NCI-H2196 (cell line): ENCODE data around the gene SORL1.
A peak's percentile ranks its signal among the peaks of the same experiment; 100 is the strongest.
"Not testable (repeated sequence)": the region's sequence is repeated elsewhere in the genome, so short reads cannot be mapped to it uniquely, and the experiment has no call there.

Source experiments
- DNase-seq: peaks from one replicate; lab custom pipeline; 2025; ENCODE audit not compliant: unreplicated experiment; lab: John Stamatoyannopoulos, UW

Gene SORL1

DNA sequence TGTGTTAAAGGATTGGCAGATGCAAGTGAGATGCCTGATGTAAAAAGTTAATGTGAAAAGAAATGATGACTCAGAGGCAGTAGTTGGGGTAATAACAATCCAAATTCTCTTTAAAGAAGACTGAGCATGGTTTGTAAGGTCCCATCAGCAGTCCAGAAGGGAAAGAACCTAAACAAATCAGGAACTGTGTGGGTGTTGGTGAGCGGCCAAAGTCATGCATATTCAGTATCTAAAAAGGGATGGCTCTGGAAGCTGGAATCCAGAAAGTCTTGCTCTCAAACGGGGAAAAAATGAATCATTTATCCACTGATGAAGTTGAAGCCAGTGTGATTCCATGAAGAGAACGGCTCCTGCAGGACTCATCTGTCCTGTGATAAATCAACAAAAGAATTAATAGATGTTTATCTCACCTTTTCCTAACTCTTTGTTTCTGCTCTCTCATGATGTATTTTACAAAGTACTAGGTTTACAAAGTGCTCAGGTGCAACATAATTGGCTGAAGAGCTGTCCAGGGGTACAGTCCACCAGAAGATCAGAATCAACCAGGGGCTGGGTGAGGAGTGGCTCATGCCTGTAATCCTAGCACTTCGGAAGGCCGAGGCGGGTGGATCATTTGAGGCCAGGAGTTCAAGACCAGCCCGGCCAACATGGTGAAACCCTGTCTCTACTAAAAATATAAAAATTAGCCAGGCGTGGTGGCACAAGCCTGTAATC is 21.1 kb downstream of the SORL1 start:
- DNase-seq = no peak

DNA sequence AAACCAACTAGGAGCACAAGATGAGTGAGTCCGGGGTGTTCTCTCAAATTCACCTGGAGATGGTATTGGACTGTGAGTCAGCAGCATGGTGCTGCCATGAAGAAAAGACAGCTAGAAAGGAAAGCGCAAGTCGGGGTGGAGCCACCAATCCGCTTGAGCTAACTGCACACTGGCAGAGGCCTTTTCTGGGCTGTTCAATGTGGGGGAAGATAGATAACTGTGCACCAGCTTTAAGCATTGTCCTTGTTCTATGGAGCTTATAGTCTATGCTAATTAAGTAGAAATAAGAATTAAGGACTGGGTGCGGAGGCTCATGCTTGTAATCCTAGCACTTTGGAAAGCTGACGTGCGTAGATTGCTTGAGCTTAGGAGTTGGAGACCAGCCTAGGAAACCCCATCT is 22.6 kb downstream of the SORL1 start:
- DNase-seq = no peak

DNA sequence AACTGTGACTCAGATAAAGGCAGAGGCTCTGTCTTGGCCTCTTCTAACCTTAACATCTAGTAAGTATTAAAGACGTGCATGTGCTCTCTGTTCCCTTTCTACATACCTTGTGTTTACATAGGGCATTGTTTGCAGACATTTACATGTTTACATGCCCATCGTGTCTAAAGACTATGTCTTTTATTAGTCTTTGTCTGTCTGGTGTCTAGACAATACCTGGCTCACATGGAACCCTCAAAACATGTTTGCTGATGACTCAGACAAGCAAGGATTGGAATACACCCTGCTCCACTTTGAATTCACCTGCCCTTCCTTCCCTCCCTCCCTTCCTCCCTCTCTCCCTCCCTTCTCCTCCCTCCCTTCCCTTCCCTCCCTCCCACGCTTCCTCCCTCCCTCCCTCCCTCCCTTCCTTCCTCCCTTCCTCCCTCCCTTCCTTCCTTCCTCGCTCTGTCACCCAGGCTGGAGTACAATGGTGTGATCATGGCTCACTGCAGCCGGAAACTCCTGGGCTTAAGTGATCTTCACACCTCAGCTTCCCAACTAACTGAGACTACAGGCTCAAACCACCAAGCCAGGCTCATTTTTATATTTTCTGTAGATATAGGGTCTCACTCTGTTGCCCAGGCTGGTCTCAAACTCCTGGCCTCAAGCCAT is 24.4 kb downstream of the SORL1 start:
- DNase-seq = peak; percentile 62

DNA sequence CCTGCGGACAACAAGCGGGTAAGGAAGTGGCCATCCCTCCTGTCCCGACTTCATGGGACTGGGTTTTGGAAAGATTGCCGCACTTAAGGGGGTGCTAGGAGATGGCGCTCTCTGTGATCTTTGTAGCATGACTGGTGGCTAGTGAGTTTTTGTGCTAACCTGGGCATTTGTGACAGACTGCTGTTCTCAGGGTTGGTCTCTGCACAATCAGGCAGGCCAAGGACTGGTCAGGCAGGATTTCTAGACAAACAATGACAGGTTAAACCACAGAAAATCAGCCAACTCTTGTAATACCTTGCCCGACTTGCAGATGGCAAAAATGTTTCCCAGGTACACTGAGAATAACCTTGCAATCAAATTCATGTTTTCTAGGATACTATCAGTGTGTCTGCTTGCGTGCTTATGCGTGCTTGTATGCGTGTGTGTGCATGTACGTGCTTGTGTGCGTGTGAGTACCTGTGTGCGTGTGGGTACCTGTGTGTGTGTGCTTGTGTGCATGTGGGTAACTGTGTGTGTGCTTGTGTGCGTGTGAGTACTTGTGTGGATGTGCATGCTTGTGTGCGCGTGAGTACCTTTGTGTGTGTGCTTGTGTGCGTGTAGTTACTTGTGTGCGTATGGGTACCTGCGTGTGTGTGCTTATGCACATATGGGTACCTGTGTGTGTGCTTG is 26.2 kb downstream of the SORL1 start:
- peak; percentile 41 for DNase-seq

DNA sequence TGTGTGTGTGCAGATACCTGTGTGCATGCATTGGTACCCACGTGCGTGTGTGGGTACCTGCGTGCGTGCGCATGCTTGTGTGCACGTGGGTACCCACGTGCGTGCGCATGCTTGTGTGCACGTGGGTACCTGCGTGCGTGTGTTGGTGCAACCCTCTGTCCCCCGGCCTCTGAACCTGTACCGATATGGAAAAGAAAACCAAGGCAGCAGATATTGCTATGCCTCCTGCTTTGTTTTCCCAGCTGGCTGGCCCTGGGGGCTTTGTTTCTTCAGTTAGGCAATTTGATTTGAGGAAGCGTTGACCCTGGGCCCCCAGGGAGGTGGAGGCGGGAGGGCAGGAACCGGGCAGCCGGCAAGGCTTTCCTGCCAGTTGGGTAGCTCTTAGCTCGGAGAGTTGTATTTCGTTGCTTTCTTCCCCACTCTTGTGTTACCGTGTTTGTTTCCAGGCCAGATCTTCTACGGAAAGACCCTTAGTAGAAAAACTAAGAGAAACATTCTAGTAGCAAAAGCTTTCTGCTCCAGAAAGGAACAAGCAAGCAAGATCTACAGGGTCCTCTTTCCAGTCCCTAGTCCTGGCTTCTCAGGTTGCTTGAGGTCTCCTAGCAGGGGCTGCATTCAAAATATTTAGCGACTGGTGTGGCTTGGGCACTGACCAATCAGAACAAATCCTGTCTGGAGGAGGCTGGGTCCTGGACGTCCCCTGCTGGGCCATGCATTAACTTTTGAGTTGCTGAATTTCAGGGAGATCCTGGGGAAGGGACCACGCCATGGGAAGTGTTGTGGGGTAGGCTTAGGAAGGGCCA is 27.0 kb downstream of the SORL1 start:
- no peak for DNase-seq

DNA sequence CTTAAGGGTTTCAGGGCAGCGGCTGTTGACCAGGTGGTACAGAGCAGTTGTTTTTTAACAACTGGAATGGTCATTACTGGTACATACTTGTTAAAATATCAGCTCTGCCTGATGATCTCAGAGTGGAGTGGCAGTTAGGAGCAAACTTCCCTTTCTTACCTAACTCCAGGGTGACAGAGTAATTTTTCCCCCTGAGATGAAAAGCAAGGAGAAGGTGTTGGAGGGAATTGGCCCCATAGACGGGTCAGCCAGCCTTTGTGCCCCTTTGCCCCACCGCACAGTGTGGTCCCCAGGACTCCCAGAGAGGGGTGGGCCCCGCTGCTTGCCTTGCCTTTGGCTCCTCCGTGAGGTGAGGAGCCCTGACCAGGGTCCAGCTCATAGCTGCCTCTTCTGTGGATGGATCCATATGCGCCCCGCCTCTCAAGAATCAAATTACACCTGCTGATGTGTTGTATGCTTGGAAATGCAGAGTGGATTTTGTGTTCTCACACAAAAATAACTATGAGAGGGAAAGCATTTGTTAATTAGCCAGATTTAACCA is 27.7 kb downstream of the SORL1 start:
- DNase-seq = no peak

DNA sequence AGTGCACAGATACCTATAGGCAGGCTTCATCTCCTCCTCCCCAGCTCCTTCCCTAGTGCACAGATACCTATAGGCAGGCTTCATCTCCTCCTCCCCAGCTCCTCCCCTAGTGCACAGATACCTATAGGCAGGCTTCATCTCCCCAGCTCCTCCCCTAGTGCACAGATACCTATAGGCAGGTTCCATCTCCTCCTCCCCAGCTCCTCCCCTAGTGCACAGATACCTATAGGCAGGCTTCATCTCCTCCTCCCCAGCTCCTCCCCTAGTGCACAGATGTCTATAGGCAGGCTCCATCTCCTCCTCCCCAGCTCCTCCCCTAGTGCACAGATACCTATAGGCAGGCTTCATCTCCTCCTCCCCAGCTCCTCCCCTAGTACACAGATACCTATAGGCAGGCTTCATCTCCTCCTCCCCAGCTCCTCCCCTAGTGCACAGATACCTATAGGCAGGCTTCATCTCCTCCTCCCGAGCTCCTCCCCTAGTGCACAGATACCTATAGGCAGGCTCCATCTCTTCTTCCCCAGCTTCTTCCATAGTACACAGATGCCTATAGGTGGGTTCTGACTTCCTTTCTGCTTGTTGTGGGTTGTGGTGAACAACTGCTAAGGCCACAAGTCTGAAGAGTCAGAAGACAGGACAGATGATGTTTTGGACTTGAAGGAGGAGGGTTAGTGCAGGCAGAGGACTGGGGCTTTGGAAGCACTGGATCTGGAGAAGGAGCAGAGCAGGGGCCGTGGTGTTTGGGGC is 29.5 kb downstream of the SORL1 start:
- DNase-seq = not testable (repeated sequence)

DNA sequence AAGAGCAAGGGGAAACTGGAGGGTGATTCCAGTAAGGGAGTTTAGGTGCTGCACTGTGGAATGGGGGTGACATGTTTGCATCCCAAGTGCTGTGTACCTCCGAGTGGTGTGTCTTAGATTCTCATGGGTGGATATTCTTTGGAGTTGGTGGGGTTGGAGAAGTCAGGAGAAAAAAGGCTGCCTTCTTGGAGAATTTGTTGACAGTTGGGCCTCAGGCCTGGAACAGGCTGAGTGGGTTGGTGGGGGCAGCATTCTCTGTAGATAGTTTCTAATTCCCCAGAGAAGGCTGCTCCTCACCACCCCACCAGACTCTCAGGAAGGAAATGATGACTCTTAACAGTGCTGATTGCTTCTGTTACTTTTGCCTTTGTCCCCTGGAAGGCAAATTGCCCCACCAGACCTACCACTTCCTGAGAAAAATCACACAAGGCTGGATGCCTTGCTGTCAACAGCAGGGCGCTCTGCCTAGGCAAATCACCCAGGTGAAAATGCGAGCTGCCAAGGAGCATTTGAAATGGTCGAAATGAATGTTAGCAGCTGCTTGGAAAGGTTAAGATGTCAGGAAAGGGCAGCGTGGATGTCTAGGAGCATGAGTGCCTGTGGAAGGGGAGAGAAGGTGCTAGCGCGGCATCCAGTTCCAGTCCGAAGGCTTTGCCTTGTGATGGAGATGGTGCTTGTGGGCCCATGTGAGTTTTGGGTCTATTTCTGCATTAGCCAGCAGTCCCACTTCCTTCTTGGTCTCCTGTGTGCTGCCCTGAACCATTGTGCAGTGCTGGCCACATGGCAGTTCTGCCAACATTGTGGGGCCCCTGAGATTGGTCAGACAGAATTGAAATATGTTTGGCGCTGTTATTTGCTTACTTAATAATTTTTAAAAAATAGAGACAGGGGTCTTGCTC is 30.4 kb downstream of the SORL1 start:
- no peak for DNase-seq

DNA sequence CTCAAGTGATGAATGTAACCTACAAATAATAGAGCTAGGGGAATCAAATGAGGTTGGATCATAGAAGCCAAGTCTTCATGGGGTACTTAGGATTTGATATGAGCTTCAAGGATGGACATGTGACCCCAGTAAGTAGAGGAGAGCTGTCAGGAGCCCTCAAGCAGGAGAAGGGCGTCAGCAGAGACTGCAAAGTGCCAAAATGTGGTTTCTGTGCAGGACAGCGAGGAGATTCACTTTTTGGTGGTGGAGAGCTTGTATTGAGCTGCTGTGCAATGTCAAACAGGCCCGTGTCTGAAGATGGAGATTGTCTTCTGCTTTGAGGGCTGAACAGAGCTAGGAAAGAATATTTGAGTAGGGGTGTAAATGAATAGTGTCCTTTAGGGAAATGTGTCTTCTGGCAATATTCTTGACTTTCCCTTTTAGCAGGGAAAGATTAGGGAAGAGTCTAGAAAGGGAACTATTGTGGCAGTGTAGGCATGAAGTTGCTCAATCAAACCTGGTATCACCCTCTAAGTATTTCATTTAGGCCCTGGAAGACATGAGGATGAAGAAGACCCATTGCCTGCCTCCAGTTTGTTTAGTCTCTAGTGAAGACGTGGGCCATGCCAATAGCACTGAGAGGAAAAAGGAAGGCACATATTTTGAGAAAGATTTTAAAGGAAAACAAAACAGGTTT is 31.8 kb downstream of the SORL1 start:
- no peak for DNase-seq

DNA sequence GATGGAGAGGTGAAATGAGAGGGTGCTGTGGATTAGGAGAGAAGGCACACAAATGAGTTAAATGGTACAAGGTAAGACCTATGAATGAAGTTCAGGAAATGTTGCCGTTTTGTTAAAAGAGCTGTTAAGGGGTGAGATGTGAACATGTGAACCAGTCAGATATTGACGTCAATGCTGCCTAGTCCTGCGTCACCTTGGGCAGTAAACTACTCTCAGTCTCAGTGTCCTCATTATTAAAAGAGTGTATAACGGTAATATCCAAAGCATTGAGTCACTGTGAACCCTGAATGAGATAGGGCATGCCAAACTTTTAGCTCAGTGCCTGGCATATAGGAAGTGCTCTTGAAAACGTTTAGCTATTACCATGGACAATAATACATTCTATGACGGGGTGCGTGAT is 33.1 kb downstream of the SORL1 start:
- DNase-seq = no peak

DNA sequence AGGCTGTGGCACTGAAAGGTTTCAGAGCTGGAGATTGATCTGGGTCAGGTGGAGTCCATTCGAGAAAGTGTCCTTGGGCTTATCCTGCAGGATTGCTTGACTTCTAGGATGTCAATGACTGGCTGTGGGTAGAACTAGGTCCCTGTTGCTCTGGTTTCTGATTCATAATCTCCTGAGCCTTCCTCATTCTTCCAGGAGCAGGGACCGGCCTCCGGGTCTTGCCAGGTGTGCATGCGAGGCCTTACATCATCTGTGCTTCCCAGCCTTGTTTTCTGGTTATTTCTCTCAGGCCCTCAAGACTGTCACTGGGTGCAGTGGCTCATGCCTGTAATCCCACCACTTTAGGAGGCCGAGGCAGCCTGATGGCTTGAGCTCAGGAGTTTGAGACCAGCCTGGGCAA is 33.9 kb downstream of the SORL1 start:
- no peak for DNase-seq

DNA sequence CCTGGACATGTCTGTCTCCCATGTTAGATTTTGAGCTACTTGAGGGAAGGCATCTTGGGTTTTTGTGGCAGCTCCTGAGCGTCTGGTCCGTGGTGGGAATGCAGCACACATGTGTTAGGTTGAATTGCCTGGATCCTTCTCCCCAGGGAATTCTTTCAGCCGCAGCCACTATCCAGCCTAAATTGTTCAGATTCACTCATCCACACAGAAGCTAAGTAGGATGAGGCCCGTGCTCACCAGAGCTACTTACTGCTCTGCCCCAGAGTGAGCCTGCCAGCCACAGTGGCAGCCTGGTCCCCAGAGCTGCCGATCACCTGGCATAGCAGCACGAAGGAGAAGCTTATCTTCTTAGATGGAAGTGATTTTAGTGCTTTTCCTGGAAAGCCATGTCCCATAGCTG is 35.1 kb downstream of the SORL1 start:
- no peak for DNase-seq

DNA sequence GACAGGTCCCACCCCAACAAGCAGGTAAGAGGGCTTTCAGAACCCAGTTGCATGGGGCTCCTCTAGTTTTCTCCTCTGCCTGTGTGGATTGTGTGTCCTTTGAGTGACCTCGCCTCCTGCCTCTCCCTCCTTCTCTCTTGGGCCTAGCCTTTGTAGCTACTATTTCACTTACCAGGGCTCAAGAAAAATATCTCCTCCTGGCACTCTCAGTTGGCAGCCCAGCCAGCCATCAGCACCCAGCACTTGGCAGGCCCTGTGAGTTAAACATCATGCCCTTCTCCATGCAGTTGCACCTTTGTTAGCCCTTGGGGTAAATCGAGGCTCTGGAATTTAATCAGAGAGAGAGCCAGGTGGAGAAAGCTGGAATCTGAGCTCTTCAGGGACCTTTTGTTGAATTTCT is 36.1 kb downstream of the SORL1 start:
- no peak for DNase-seq

DNA sequence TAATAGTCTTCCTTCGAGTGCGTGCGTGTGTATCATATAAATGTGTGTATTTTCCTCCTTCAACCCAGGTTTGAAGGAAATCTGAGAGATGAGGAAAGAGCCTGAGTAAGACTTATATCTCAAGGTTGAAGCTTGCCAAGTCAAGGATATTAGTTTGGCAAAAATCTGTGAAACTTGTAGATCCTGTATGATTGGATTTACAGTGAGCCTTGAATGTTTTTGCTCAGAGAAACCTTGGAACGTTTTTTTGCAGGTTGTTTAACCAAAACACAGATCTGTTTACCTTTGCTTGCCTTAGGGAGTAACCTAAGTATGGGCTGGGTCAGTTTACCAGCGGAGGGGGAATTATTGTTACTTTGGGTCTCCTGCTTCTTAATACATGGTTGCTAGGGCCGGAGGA is 36.5 kb downstream of the SORL1 start:
- no peak for DNase-seq

DNA sequence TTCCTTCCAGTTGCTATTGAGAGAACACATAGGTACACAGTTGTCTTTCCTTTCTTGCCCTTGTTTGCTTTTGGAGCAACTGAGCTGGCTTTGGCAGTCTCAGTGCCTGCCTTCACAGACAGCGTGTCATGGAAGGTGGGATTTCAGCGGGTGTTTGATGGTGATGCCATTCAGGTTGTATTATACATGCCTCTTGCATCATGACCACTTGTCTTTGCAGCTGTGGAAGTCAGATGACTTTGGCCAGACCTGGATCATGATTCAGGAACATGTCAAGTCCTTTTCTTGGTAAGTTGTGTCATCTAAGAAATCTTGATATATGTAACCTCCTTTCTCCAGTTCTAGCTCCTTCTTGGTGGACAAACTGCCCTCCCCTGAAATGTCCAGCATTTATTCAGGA is 37.7 kb downstream of the SORL1 start:
- no peak for DNase-seq

DNA sequence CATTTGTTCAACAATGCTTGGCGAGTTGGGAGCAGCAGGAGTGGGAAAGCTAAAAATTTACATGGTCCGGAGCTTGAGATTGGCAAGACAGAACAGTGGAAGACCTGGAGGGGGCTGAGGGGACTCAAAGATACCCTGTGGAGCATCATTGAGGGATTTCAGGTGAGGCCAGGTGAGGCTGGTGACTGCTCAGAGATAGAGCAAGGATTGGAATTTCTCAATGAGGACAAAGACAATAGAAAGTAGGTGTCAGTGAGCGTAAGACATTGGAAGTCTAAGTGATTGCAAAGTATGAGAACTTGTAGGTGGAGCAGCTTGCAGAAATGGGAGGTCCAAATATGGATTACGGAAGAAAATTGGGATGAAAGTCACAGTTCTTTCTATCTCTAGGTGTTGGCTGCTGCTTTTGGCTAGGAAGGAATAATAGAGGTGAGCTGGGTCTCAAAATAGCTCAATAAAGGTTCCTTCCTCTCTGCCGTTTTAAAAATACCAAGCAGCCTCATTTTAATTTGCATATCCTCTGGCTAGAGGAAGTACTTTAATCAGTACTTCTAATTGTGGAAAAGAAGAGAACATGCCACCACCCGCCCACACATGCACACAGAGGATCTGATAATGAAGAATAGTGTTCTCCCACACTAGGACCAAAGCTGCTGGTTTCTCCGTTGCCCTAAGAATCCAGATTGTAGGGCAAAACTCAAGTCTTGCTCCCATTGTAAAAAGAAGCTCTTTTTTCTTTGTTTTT is 42.4 kb downstream of the SORL1 start:
- DNase-seq = no peak

DNA sequence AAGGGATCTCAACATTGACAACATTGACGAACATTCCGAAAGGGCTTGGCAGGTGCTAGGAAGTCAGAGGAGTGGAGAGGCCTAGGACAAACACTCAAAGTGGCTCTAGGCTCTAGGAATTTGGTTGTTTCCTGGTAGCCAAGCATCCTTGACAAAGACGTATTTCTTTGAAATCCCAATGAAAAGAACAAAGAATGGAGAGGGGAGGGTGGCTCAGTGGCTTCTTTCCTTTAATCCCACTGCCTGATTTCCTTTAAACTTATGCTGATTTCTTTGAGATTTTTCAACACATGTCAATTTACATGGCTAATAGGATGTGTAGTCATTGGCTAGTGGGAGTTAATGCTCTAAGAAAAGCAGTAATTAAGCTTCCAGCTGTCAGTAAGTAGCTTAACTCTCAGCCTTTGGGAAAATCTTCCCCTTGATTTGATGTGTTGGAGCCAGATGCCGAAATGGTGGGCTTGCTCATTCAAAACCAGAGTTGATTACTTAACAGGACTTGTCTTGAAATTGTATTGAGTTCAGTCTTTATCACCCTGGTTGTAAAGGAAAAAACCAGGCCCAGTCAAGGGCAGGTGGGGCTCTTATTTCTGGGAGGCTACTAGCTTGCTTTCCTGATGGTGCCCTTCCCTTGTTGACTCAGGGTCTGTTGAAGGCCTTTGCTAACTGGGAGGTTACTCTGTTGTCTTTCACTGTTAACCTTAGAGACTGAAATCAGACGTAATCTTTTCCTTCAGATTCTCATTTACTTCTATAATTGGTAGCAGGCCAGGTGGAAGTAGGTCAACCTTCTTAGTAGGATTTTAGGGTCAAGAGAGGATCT is 45.3 kb downstream of the SORL1 start:
- no peak for DNase-seq
